Effector CD4-positive, alpha-beta T cell (primary cell): ENCODE measurements around the gene ARPC4.

Experiments used
- DNase-seq: peaks from one replicate; pipeline ENCODE4 v3.0.0-alpha.2; 2020
- total RNA-seq: gene quantifications from one replicate; lab custom pipeline; 2026; lab: John Stamatoyannopoulos, UW

The ARPC4 gene
- total RNA-seq: 47.7 reads per million, percentile 67 among the genes with 10 or more reads in this experiment

DNA sequence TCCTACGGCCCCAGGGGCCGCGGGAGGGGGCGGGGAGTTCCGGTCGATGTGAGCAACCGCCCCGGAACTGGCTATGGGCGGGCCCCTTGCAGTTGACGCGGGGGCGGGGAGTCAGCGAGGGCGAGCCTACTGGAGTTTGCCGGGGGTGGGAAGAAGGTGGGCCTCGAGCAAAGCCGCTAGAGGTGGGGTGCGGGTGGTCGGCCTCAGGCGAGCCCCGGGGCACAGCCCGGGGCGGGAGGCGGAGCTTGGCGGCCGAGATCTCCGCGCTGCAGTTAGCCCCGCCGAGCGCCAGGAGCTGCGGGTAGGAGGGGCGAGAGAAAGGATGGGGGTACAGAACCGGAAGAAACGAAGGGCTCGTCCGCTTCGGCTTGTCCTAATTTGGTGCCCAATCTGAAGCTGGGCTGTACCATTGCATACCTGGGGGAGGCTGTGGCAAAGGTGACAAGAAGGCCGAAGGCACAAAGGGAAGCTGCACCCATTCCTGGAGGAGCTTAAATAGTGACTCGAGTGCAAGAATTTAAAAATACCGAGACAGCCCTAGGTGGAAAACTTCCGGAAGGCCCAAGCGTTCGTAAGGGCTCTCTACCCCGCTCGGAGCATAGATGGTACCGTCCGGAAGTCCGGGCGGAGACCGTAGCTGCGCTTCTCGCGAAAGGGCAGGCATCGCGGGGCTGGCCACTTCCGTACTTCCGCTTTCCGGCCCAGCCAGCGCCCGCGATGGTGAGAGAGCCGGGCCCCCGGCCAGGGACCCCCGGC lies at the start of gene ARPC4, which contains the start of gene TADA3:
Gene ARPC4, plus strand, starts transcription at position 678 of the 756 bp plus-strand sequence. Its CDS starts 40 bp downstream, at position 718.
Gene TADA3, minus strand, starts transcription at position 69 of the 756 bp plus-strand sequence. CDS start 1,007 bp downstream, outside the sequence.
- peak; percentile 88 for DNase-seq

DNA sequence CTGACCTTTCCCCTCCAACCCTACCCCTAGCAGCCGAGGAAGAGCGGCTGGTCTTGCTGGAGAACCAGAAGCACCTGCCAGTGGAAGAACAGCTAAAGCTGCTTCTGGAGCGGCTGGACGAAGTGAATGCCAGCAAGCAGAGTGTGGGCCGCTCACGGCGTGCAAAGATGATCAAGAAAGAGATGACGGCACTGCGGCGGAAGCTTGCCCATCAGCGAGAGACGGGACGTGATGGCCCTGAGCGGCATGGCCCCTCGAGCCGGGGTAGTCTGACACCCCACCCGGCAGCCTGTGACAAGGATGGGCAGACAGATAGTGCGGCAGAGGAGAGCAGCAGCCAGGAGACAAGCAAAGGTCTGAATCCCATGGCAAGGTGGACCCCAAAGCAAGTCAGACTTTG lies 49.3 kb upstream of the ARPC4 start:
- DNase-seq: no peak

DNA sequence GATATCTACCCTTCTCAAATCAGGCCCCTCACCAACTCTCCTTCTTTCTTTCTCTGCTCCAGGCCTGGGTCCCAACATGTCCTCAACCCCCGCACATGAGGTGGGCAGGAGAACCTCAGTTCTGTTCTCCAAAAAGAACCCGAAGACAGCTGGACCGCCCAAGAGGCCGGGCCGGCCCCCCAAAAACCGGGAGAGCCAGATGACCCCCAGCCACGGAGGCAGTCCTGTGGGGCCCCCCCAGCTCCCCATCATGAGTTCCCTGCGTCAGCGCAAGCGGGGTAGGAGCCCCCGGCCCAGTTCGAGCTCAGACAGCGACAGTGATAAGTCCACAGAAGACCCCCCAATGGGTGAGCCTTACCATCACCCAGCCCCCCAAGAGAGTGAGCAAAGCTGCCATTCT lies 48.7 kb upstream of the ARPC4 start:
- DNase-seq: no peak

DNA sequence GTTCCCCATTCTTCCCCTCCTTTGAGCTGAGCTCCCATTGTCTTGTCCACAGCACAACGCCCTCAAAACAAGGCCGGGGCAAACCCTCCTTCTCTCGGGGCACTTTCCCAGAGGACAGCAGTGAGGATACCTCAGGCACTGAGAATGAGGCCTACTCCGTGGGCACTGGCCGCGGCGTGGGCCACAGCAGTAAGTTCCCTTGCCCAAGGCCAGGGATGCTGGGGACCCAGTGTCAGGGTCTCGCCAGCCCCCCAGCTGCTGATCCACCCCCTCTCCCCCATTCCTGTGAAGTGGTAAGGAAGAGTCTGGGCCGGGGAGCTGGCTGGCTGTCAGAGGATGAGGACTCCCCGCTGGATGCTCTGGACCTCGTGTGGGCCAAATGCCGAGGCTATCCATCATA lies 47.4 kb upstream of the ARPC4 start:
- no peak for DNase-seq

DNA sequence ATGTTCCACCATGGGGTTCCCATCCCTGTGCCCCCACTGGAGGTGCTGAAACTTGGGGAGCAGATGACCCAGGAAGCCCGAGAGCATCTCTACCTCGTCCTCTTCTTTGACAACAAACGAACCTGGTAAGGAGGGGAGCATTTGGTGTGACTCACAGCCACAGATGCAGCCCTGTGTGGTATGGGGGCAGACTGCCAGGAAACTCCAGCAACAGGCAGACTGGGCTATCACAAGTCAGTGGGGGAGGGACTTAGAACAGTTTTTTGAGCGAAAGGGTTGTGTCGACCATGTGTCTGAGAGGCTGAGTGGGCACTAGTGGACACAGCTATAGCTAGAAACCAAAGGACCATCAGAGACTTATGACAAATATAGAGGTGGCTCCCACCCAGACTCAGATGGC lies 46.6 kb upstream of the ARPC4 start:
- DNase-seq: no peak

DNA sequence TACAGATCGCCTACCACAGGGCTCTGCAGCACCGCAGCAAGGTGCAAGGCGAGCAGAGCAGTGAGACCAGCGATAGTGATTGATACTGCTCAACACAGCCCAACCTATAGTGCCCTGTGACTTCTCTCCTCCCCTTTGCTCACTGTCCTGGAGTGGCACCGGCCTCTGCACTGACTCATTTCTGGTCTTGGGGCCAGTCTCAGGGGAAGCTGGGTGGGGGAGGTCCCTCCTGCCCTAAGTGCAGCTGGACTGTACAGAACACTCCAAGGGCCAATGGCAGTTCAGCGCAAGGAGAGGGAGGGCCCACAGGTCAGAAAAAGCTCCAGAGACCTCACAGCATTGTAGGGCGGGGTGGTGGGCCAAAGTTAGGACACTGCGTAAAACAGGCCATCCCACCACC lies 45.6 kb upstream of the ARPC4 start:
- no peak for DNase-seq

DNA sequence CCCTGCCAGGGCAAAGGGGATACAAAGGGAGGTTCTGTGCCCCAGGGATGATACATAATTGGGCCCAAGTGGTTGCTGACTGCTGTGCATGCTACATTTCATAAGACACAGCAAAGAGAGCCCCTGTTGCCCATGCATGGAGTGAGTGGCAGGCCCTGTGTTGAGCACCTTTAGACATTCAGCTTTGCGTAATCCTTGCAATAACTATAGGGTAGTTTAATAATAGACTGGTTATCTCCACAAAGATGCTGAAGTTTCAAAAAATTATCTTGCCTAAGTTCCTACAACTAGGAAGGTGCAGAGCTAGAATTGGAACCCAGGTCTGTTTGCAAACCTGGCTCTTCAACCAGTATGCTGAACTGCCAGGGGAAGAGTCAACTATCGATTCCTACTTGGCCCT lies 44.9 kb upstream of the ARPC4 start:
- DNase-seq: no peak

DNA sequence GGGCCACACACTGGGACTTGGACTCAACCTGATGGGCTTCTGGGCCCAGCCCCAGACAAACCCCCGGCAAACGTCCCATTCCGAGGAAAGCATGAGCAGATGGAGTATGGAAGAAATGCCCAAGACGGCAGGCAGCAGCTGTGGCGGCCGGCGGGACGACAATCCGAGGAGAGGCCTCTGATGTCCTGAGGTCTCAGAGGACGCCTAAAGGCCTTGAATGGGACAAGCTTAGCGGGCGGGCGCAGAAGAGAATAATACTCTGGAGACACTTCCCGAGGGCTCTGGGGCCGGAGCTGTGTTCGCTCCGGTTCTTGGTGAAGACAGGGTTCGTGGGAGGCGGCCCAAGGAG lies 43.6 kb upstream of the ARPC4 start:
- no peak for DNase-seq

DNA sequence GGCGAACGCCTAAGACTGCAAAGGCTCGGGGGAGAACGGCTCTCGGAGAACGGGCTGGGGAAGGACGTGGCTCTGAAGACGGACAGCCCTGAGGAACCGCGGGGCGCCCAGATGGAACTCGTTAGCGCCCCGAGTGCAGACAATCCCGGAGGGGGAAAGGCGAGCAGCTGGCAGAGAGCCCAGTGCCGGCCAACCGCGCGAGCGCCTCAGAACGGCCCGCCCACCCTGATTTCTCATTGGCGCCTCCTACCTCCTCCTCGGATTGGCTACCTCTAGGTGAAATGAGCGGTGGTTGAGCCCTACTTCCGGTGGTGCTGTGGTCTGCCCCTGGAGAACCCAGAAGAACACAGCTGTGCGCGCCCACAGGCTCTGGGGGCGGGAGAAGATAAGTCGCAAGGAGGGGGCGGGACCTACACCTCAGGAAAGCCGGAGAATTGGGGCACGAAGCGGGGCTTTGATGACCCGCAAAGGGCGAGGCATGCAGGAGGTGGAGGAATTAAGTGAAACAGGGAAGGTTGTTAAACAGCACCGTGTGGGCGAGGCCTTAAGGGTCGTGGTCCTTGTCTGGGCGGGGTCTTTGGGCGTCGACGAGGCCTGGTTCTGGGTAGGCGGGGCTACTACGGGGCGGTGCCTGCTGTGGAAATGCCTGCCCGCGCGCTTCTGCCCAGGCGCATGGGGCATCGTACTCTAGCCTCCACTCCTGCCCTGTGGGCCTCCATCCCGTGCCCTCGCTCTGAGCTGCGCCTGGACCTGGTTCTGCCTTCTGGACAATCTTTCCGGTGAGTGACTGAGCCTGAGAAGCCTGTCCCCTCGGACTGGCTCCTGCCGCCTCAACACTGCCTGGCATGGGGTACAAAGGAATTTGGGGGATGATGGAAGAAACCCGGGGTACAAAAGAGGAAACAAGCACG lies 43.0 kb upstream of the ARPC4 start, which contains the start of gene OGG1:
Gene OGG1, plus strand, starts transcription at position 308 of the 911 bp plus-strand sequence. Its CDS starts 335 bp downstream, at position 643.
- peak; percentile 94 for DNase-seq

DNA sequence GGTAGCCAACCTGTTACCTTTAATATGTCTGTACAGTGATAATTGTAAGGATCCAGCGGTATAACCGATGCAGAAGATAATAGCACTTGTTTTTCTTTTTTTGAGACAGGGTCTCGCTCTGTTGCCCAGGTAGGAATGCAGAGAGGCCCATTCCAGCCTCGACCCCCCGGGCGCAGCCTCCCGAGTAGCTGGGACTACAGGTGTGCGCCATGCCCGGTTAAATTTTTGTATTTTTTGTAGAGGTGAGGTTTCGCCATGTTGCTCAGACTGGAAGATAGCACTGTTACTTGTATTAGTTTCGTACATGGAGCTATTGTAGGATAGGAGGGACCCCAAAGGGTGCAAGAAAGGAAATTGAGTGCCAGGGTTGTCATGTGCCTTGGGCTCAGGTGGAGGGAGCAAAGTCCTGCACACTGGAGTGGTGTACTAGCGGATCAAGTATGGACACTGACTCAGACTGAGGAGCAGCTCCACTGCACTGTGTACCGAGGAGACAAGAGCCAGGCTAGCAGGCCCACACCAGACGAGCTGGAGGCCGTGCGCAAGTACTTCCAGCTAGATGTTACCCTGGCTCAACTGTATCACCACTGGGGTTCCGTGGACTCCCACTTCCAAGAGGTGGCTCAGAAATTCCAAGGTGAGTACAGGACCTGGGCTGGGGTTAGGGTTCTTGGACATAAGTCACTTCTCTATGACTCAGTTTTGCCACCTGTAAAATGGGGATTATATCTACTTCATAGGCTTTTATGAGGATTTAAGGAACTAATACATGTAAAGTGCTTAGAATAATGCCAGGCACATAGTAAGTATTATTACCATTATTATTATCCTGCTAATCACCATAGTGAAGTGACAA lies 42.1 kb upstream of the ARPC4 start:
- no peak for DNase-seq

DNA sequence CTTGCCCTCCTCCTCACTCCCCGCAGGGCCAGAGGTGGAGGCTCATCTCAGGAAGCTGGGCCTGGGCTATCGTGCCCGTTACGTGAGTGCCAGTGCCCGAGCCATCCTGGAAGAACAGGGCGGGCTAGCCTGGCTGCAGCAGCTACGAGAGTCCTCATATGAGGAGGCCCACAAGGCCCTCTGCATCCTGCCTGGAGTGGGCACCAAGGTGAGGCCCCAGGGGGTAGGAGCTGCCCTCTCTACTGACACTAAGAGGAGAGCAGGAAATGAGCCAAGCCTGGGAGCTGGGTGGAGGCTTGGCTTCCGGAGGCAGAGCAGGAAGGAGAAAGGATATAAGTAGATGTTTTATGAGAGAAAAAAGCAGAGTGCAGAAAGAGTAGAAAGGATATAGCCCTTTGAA lies 38.2 kb upstream of the ARPC4 start:
- DNase-seq: no peak

DNA sequence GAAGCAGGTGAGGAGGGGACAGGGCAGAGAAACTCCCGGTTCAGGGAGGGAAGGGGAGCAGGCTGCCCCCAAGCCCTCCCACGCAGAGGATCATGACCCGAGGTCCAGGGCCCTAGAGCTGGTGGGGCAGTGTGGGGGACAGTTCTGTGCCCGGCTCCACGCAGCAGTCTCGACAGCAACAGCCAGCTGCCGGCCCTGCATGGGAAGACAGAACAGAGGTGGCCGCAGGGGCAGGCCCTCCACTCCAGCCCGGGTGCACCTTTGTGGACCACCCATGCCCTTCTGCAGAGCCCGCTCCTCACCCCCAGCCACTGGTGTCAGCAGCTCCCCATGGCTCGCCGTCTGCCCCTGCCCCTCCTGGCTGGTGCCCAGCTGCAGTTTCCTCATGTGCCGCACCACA lies 35.5 kb upstream of the ARPC4 start:
- no peak for DNase-seq

DNA sequence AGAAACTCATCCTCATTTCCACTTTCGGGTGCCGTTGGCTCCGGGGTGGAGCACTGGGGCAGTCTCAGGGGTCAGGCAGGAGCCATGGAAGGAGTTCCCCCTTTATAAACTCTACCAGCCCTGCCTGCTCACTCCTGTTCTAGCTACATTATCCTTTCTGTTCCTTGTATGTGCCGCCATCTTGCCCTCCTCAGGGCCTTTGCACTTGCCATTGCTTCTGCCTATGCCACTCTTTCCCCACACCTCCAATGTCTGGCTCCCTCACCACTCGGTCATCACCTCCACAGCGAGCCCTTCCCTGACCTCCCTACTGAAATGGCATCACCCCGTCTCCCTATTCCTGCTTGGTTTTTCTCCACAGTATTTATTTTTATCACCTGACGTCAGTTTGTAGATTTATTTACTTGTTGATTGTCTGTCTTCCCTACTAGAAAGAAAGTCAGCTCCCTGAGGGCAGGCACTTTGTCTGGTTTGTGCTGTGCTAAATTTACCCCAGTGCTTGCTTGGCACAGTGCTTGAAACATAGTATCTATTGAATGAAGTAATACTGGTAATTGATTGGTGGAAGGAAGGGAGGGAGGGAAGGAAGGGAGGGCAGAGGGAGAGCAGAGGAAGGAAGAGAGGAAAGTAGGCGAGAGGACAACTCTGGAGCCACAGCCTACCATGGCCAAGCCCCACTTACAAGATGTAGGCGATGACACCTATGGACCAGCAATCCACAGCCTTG lies 31.9 kb upstream of the ARPC4 start:
- no peak for DNase-seq

DNA sequence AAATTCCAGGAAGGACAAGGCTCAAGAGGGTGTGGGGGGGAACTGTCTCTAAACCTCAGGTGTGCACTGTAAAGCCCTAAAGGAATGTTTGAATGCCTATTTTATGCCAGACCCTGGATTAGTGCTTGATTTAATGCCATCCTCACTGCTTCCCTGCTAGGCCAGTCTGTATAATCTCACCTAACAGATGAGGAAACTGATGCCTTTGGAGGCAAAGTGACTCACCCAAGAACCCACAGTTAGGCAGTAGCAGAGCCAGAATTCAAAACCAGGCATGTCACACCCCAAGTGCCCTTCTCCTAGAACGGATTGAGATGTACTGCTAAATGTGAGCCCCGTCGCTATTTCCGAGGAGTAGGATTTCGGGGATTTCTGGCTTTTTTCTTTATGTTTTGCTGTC lies 31.0 kb upstream of the ARPC4 start:
- no peak for DNase-seq

DNA sequence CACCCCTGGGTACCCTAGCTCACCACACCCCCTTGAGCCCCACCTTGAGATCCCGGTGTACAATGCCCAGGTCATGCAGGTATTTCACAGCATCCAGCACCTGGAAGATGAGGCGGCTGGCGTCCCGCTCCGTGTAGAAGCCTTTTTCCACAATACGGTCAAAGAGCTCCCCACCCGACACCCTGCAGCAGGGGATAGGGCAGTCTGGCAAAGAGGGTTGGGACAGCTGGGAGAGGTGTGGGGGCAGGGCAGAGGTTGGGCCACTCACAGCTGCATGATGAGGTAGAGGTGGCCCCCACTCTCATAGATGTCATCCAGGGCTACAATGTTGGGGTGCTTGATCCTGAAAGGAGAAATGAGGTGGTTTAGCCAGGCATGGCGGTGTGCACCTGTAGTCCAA lies 30.0 kb upstream of the ARPC4 start:
- no peak for DNase-seq

DNA sequence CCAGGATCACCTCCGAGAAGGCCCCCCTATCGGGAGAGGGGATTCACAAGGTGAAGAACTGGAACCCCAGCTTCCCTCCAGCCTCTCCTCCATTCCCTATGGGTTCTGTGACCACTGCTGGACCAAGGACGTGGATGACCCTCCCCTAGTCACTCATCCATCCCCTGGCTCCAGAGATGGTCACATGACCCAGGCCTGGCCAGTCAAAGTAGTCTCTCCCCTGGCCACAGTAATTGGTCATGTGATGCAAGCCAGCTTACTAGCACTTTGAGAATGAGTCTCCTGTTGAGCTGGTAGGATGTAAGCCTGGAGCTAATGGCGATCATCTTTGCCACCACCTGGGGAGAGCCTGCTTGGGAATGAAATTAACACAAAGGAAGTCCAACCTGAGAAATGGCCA lies 27.0 kb upstream of the ARPC4 start:
- no peak for DNase-seq

DNA sequence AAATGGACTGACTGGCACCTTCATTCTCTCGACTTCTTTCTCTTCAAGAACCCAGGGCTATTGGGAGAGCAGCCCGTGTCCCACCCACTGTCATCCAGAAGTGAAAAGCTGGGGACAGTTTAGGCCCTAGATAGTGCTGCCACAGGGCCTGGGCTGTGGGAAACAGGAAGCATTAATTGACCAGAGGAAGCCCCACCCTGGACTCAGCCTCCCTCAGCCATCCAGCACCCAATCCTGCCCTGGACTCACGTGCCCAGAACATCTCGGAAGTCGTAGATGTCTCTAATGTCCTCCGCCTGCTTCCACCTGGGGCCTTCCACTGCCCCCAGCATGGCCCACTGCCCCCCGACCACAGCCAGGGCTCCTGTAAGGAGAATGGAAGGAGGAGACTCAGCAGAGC lies 25.5 kb upstream of the ARPC4 start:
- no peak for DNase-seq

DNA sequence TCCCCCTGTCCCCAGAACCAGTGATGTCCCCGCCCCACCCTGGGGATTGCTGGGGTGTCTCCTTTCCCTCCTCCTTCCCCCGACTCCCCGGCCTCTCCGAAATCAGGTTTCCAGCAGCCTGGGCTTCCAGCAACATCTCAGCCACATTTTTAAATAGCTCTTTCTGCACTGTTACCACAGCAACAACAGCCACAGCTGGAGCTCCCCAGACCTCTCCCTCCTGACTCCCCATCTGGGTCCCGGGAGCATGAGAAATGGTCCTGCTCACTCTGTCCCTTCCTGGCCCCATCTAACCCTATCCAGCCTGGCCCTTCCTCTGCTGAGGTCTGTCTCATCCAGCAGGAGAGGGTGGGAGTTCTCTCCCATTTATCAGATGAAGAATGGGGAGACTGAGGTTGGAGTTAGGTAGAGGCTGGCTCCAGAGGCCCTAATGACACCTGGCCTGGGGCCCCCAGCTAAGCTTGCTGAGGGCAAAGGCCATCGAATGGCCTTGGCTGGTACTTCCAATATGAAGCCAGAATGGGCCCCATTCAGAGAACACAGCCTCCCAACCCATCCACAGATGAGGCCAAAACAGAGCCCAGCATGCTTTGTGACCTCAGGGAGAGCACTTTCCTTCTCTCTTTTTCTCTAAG lies 24.6 kb upstream of the ARPC4 start:
- no peak for DNase-seq

DNA sequence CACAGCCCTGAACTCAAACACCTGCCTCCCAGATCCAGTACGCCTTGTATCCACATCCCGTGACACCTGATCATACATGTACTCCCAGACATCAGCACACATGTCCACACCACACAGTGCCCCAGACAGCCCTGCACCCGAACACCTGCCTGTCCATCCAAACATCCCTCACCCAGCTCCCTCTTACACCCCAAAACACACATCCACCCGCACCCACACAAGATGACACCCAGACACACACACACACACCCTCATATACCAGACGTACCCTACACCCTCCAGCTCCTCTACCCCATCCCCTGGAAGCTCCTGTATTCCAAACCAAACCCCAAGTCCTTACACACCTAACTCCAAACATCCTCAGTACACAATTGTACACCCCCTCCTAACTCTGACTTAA lies 23.9 kb upstream of the ARPC4 start:
- no peak for DNase-seq

DNA sequence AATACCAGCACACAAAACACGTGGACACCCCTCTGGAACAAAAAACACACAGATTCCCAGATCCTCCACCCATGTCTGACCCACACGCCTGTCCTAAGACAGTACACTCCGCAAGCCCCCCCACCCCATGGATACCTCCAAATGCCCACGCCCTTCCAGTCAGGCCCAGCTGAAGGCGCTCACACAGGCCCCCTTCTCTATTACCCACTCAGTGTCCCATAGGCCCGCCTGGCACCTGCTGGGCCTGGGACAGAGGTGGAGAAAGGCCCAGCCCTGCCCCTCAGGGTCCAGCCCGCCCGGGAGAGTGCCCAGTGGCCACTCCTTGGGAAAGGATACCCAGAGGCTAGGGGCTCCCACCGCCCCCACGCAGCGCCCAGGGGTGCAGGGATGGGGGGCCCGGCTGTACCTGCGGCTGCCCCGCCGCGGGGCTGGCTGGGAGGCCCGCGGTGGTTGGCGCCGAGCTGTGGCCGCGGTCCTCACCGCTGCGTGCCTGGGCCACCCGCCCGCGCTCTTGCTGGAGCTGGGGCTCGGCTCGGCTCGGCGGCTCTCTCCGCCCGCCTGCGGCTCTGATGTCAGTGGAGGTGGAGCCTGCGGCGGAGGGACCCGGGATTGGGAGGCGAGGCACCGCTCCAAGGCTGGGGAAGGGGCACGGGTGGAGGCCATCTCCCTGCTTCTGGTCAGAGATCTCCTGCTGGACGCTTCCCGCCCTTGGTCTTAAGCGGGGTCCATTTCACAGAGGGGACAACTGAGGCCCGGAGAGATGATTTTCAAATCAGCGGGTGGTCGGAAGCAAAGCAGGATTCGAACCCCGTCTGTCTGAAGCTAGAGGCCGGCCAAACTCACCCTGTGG lies 23.2 kb upstream of the ARPC4 start, which contains the start of gene CAMK1:
Gene CAMK1, minus strand, starts transcription at position 522 of the 850 bp plus-strand sequence. CDS start 2,198 bp downstream, outside the sequence.
- peak; percentile 30 for DNase-seq
